ENCODE results near the gene ELL.
"Not testable (repeated sequence)": the region's sequence is repeated elsewhere in the genome, so short reads cannot be mapped to it uniquely, and the experiment has no call there.

Gene ELL

DNA sequence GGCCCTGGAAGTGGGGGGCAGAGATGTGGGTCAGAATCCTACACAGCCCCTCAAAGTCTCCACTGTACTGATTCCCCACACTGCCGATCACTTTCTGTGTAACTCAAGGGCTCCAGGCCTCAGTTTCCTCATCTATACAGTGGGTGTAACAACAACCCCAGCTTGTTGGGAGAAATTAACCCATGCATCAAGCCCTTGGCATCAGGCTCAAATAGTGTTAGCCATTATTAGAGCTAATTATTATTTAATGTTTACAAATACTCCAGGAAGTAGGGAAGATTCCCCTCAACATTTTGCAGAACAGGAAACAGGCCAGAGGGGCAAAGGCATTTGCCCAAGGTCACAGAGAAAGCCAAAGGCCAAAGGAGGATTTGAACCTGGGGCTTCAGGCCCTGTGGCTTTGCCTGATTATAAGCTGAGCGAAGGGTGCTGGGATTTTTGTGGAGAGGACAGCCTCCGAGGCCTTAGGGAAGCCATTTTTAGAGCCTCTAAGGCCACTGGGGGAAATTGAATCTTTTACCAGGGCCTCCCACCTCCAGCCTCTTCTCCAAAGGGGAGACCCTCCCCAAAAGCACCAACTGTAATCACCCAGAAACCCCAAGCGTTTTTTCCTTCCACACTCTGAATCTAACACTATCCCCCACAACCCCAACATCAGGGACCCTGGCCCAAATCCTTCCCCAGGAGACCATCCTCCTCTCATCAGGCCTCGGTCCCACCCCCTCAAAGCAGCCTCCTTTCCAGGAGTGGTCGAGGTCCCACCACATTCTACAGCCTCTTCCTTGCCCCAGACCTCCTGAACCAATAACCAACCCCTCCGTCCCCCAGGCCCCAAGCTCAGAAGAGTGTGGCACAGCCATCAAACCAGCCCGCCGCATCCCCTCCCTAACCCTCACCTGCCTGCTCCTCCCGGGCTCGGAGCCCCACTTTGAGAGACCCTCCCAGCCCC, 20.4 kb upstream of the ELL start:
- H3K27ac Mint-ChIP-seq (ENCODE audit: low read depth), result peak overlapping the region; percentile 94
- H3K36me3 Mint-ChIP-seq (ENCODE audit: insufficient read depth), result peaks cover 18% of the 10 kb centered on the region
- DNase-seq (ENCODE audit: low spot score in 2 of 2), result no peak
- no peaks in the 10 kb centered on the region for H3K27me3 Mint-ChIP-seq
- no peaks in the 10 kb centered on the region for H3K9me3 Mint-ChIP-seq
- no peak for ATAC-seq (replicated peaks; ENCODE audit: extremely low read depth, poor library complexity, severe bottlenecking)
- peaks cover 30% of the 10 kb centered on the region for H3K4me1 Mint-ChIP-seq
- peak overlapping the region; percentile 95 for H3K4me3 Mint-ChIP-seq

DNA sequence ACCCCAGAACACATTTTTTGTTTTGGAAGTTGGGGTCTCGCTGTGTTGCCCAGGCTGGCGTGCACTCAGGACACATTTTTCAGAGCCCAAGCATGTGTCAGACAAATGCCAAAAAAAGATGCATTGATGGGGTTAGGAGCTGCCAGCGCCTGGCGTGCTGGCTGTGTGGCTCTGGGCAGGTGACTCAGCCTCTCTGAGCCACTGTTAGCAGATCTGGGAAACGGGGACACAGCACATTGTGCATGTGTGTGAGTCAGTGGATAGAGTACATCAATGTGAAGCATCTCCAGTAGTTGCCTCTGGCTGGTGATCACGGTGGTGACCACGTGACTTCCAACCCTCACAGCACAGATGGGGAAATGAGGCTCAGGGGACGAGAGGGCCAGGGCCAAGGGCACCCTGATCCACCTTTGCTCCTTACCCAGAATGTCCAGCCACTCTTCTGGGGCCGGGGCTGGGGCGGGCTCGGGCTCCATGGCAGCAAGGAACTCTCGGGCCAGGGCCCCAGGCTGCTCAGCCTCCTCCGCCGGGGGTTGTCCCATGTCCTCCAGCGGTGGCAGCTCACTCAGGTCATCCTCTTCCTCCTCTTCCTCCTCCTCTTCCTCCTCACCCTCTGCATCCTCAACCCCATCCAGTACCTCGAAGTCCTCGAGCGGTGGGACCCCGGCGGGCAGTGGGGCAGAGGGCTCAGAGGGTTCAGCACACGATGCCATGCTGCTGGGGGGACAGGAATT, 19.6 kb upstream of the ELL start:
- Mint-ChIP-seq H3K4me3 (peak overlapping the region; percentile 50), H3K27me3 (no peaks in the 10 kb centered on the region), H3K9me3 (no peaks in the 10 kb centered on the region), H3K27ac (ENCODE audit: low read depth) (peak overlapping the region; percentile 19), H3K4me1 (peaks cover 30% of the 10 kb centered on the region), H3K36me3 (ENCODE audit: insufficient read depth) (peaks cover 19% of the 10 kb centered on the region)
- ATAC-seq (replicated peaks; ENCODE audit: extremely low read depth, poor library complexity, severe bottlenecking) (no peak), DNase-seq (ENCODE audit: low spot score in 2 of 2) (no peak)

- not testable (repeated sequence) for H3K27ac Mint-ChIP-seq (ENCODE audit: low read depth); H3K9me3 Mint-ChIP-seq; H3K27me3 Mint-ChIP-seq; ATAC-seq (replicated peaks; ENCODE audit: extremely low read depth, poor library complexity, severe bottlenecking); H3K4me3 Mint-ChIP-seq; DNase-seq (ENCODE audit: low spot score in 2 of 2)
- H3K36me3 Mint-ChIP-seq (ENCODE audit: insufficient read depth), result peaks cover 21% of the 10 kb centered on the region
- H3K4me1 Mint-ChIP-seq, result peaks cover 30% of the 10 kb centered on the region
Observed at GRCh38 chr19:18540200-18540599, 18.3 kb upstream of the ELL start.

- peaks cover 27% of the 10 kb centered on the region for H3K4me1 Mint-ChIP-seq
- ATAC-seq (replicated peaks; ENCODE audit: extremely low read depth, poor library complexity, severe bottlenecking) (no peak), DNase-seq (ENCODE audit: low spot score in 2 of 2) (no peak)
- no peaks in the 10 kb centered on the region for H3K9me3 Mint-ChIP-seq
- peaks cover 22% of the 10 kb centered on the region for H3K36me3 Mint-ChIP-seq (ENCODE audit: insufficient read depth)
- no peak overlapping the region for H3K27ac Mint-ChIP-seq (ENCODE audit: low read depth)
- H3K27me3 Mint-ChIP-seq, result no peaks in the 10 kb centered on the region
- H3K4me3 Mint-ChIP-seq, result no peak overlapping the region
Observed at GRCh38 chr19:18539372-18539771, 17.5 kb upstream of the ELL start.

GRCh38 chr19:18538115-18538514, 16.2 kb upstream of the ELL start:
- H3K27ac Mint-ChIP-seq (ENCODE audit: low read depth), result no peak overlapping the region
- H3K9me3 Mint-ChIP-seq, result no peaks in the 10 kb centered on the region
- H3K36me3 Mint-ChIP-seq (ENCODE audit: insufficient read depth), result peaks cover 23% of the 10 kb centered on the region
- peaks cover 19% of the 10 kb centered on the region for H3K4me1 Mint-ChIP-seq
- ATAC-seq (replicated peaks; ENCODE audit: extremely low read depth, poor library complexity, severe bottlenecking), result no peak
- H3K27me3 Mint-ChIP-seq, result no peaks in the 10 kb centered on the region
- H3K4me3 Mint-ChIP-seq, result no peak overlapping the region
- no peak for DNase-seq (ENCODE audit: low spot score in 2 of 2)

DNA sequence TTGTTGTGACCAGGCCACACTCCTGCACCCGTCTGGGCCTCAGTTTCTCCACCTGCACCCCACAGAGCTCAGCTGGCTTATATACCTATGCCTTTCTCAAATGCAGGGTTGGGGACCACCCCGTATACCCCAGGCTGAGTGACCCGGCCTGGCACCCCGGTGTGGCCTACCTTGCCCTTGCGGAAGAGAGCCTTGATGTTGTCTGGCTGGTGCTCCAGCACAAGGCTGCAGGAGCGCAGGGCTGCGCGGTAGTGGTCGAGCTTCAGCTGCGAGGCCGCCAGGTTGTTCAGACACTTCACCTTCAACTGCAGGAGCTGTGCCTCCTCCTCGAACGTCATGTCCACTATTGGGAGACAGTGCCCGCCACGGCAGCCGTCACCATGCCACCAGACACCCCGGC, 15.6 kb upstream of the ELL start:
- no peak overlapping the region for H3K4me3 Mint-ChIP-seq
- peaks cover 24% of the 10 kb centered on the region for H3K36me3 Mint-ChIP-seq (ENCODE audit: insufficient read depth)
- H3K27me3 Mint-ChIP-seq, result no peaks in the 10 kb centered on the region
- H3K9me3 Mint-ChIP-seq, result no peaks in the 10 kb centered on the region
- peaks cover 14% of the 10 kb centered on the region for H3K4me1 Mint-ChIP-seq
- no peak overlapping the region for H3K27ac Mint-ChIP-seq (ENCODE audit: low read depth)
- DNase-seq (ENCODE audit: low spot score in 2 of 2) (no peak), ATAC-seq (replicated peaks; ENCODE audit: extremely low read depth, poor library complexity, severe bottlenecking) (no peak)

DNA sequence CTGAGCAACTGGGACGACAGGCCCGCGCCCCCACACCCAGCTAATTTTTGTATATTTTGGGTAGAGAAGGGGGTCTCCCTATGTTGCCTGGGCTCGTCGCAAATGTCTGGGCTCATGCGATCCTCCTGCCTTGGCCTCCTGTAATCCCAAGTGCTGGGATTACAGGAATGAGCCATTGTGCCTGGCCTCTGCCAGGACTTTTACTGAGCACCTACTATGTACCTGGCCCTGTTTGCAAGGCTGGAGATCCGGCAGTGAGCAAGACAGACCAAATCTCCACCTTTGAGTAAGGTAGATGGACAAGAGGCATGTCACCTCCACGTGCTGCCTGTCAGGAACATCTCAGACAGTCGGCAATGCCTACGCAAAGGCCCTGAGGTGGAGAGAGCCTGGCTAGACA, 14.6 kb upstream of the ELL start:
- H3K36me3 Mint-ChIP-seq (ENCODE audit: insufficient read depth), result peaks cover 22% of the 10 kb centered on the region
- no peak overlapping the region for H3K27ac Mint-ChIP-seq (ENCODE audit: low read depth)
- no peak for ATAC-seq (replicated peaks; ENCODE audit: extremely low read depth, poor library complexity, severe bottlenecking)
- DNase-seq (ENCODE audit: low spot score in 2 of 2), result no peak
- H3K4me3 Mint-ChIP-seq, result no peak overlapping the region
- no peaks in the 10 kb centered on the region for H3K27me3 Mint-ChIP-seq
- H3K4me1 Mint-ChIP-seq, result peaks cover 6% of the 10 kb centered on the region
- no peaks in the 10 kb centered on the region for H3K9me3 Mint-ChIP-seq

- no peaks in the 10 kb centered on the region for H3K9me3 Mint-ChIP-seq
- H3K27ac Mint-ChIP-seq (ENCODE audit: low read depth), result no peak overlapping the region
- no peaks in the 10 kb centered on the region for H3K4me1 Mint-ChIP-seq
- H3K27me3 Mint-ChIP-seq, result no peaks in the 10 kb centered on the region
- no peak for DNase-seq (ENCODE audit: low spot score in 2 of 2)
- no peak for ATAC-seq (replicated peaks; ENCODE audit: extremely low read depth, poor library complexity, severe bottlenecking)
- H3K4me3 Mint-ChIP-seq, result no peak overlapping the region
- H3K36me3 Mint-ChIP-seq (ENCODE audit: insufficient read depth), result peaks cover 11% of the 10 kb centered on the region
Observed at GRCh38 chr19:18533058-18533457, 11.2 kb upstream of the ELL start.

- ATAC-seq (replicated peaks; ENCODE audit: extremely low read depth, poor library complexity, severe bottlenecking) (no peak), DNase-seq (ENCODE audit: low spot score in 2 of 2) (no peak)
- no peak overlapping the region for H3K27ac Mint-ChIP-seq (ENCODE audit: low read depth)
- H3K27me3 Mint-ChIP-seq, result no peaks in the 10 kb centered on the region
- no peaks in the 10 kb centered on the region for H3K4me1 Mint-ChIP-seq
- peaks cover 11% of the 10 kb centered on the region for H3K36me3 Mint-ChIP-seq (ENCODE audit: insufficient read depth)
- H3K4me3 Mint-ChIP-seq, result no peak overlapping the region
- no peaks in the 10 kb centered on the region for H3K9me3 Mint-ChIP-seq
Observed at GRCh38 chr19:18532168-18532890, 10.5 kb upstream of the ELL start.

- no peaks in the 10 kb centered on the region for H3K9me3 Mint-ChIP-seq
- H3K27me3 Mint-ChIP-seq, result no peaks in the 10 kb centered on the region
- no peak overlapping the region for H3K27ac Mint-ChIP-seq (ENCODE audit: low read depth)
- DNase-seq (ENCODE audit: low spot score in 2 of 2), result no peak
- no peak for ATAC-seq (replicated peaks; ENCODE audit: extremely low read depth, poor library complexity, severe bottlenecking)
- H3K36me3 Mint-ChIP-seq (ENCODE audit: insufficient read depth), result peaks cover 10% of the 10 kb centered on the region
- H3K4me3 Mint-ChIP-seq, result no peak overlapping the region
- no peaks in the 10 kb centered on the region for H3K4me1 Mint-ChIP-seq
Observed at GRCh38 chr19:18531485-18531884, 9.6 kb upstream of the ELL start.

GRCh38 chr19:18529782-18530181, 7.9 kb upstream of the ELL start:
- no peak overlapping the region for H3K27ac Mint-ChIP-seq (ENCODE audit: low read depth)
- H3K9me3 Mint-ChIP-seq, result no peaks in the 10 kb centered on the region
- ATAC-seq (replicated peaks; ENCODE audit: extremely low read depth, poor library complexity, severe bottlenecking), result no peak

DNA sequence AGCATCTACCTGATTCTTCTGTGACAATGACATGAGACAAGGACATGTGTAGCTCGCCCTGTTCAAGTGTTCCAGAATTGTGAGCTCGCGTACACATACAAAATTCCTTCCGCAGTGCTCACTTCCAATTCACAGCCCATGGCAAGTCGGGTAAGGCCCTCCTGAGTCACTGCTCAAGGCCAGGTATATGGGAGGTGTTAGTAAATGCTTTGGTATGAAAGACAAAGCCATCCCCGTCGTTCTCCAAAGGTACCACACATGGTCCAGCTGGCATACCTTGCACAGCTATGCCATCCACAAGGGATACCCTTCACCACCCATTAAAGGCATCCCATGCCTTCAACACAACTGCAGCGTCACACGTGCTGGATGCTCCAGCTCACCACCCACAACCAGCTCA, 4.4 kb upstream of the ELL start:
- DNase-seq (ENCODE audit: low spot score in 2 of 2) (no peak), ATAC-seq (replicated peaks; ENCODE audit: extremely low read depth, poor library complexity, severe bottlenecking) (no peak)
- Mint-ChIP-seq H3K9me3 (no peaks in the 10 kb centered on the region), H3K4me1 (peaks cover 9% of the 10 kb centered on the region), H3K4me3 (no peak overlapping the region), H3K27ac (ENCODE audit: low read depth) (no peak overlapping the region), H3K27me3 (no peaks in the 10 kb centered on the region), H3K36me3 (ENCODE audit: insufficient read depth) (peaks cover 8% of the 10 kb centered on the region)

More at GRCh38 chr19:18529782-18530181, 7.9 kb upstream of the ELL start:
- H3K36me3 Mint-ChIP-seq (ENCODE audit: insufficient read depth), result peaks cover 8% of the 10 kb centered on the region
- DNase-seq (ENCODE audit: low spot score in 2 of 2), result no peak
- H3K4me3 Mint-ChIP-seq, result no peak overlapping the region
- H3K27me3 Mint-ChIP-seq, result no peaks in the 10 kb centered on the region
- no peaks in the 10 kb centered on the region for H3K4me1 Mint-ChIP-seq
